HepG2 (cell line): ENCODE measurements around the gene SFPQ. TPM values are rescaled to one million over a fixed set of nuclear protein-coding genes. Genes with fewer than 3 reads are reported as not detected.

Experiments used
- ARNT ChIP-seq: fragments of 450-650 bp; IDR thresholded peaks from 2 replicates; pipeline ENCODE4 v1.6.1; 2017
- CBX1 ChIP-seq: IDR thresholded peaks from one replicate; pipeline ENCODE4 v1.6.1; 2016; ENCODE audit warnings: antibody characterized with exemption, low read depth
- CCAR2 ChIP-seq: fragments of 200-400 bp; formaldehyde crosslinking; optimal IDR thresholded peaks from 2 replicates; pipeline ENCODE3; 2018; ENCODE audit warnings: low read depth, mild to moderate bottlenecking, low read length, moderate library complexity
- E2F1 ChIP-seq: sonication (generic); formaldehyde crosslinking; IDR thresholded peaks from 2 replicates; pipeline ENCODE4 v1.5.0; 2020; ENCODE audit warnings: missing genetic modification reagents
- ELF4 ChIP-seq: sonication (generic); formaldehyde crosslinking; IDR thresholded peaks from 2 replicates; pipeline ENCODE4 v1.5.0; 2020; ENCODE audit warnings: missing genetic modification reagents, mild to moderate bottlenecking, moderate library complexity, borderline replicate concordance
- KDM3A ChIP-seq: IDR thresholded peaks from 2 replicates; pipeline ENCODE4 v1.6.1; 2018; ENCODE audit warnings: low read depth, missing compliant biosample characterization
- KDM5A ChIP-seq: fragments of 200-600 bp; sonication (generic); IDR thresholded peaks from 2 replicates; pipeline ENCODE4 v1.7.0; 2018; ENCODE audit warnings: antibody characterized with exemption, mild to moderate bottlenecking, low read length, borderline replicate concordance
- MBD4 ChIP-seq: IDR thresholded peaks from 2 replicates; pipeline ENCODE4 v1.6.1; 2012; ENCODE audit warnings: low read length, inconsistent platforms, borderline replicate concordance
- NFIC ChIP-seq: IDR thresholded peaks from 2 replicates; pipeline ENCODE4 v1.6.1; 2012; ENCODE audit warnings: mild to moderate bottlenecking, low read length, inconsistent platforms
- NFKBIZ ChIP-seq: IDR thresholded peaks from 2 replicates; pipeline ENCODE4 v1.6.1; 2018; ENCODE audit warnings: missing genetic modification reagents, missing compliant biosample characterization
- POGK ChIP-seq: sonication (generic); formaldehyde crosslinking; conservative IDR thresholded peaks from 2 replicates; pipeline ENCODE4 v1.8.0; 2022; ENCODE audit warnings: mild to moderate bottlenecking, moderate library complexity, missing genetic modification reagents
- POLR2A ChIP-seq, 2 experiments: IDR thresholded peaks; 2 replicates each; pipeline ENCODE4 v1.6.1; 2011; ENCODE audit warnings: low read depth in 2 of 2, low read length in 2 of 2, mild to moderate bottlenecking in 1 of 2, moderate library complexity in 1 of 2; ENCODE audit not compliant: insufficient read depth in 1 of 2
- POLR2AphosphoS5 ChIP-seq: IDR thresholded peaks from 2 replicates; pipeline ENCODE4 v1.6.1; 2012; ENCODE audit warnings: low read depth, low read length
- RXRA ChIP-seq: sonication (generic); formaldehyde crosslinking; IDR thresholded peaks from 2 replicates; pipeline ENCODE4 v1.5.1; 2020; ENCODE audit warnings: missing genetic modification reagents
- SOX6 ChIP-seq, 2 experiments: fragments of 450-650 bp in 1 of 2; sonication (generic) in 1 of 2; formaldehyde crosslinking in 1 of 2; IDR thresholded peaks; 2 replicates each; pipeline versions ENCODE4 v1.4.0 to v1.6.1; 2017 to 2020; ENCODE audit warnings: antibody characterized with exemption in 1 of 2, mild to moderate bottlenecking in 1 of 2, missing genetic modification reagents in 1 of 2
- SRSF4 ChIP-seq: fragments of 200-400 bp; formaldehyde crosslinking; IDR thresholded peaks from one replicate; pipeline ENCODE4 v1.6.1; 2018; ENCODE audit warnings: mild to moderate bottlenecking, low read depth, low read length, moderate library complexity; ENCODE audit not compliant: poor library complexity, severe bottlenecking
- TBX3 ChIP-seq: fragments of 450-650 bp; IDR thresholded peaks from 2 replicates; pipeline ENCODE4 v1.6.1; 2017; ENCODE audit warnings: antibody characterized with exemption, mild to moderate bottlenecking, inconsistent platforms, borderline replicate concordance
- TGIF2 ChIP-seq: IDR thresholded peaks from 2 replicates; pipeline ENCODE4 v1.6.1; 2016; ENCODE audit warnings: control low read depth, missing compliant biosample characterization
- ZBTB20 ChIP-seq: sonication (generic); formaldehyde crosslinking; IDR thresholded peaks from 2 replicates; pipeline ENCODE4 v1.8.1; 2023; ENCODE audit warnings: missing genetic modification reagents, low read depth, mild to moderate bottlenecking, borderline replicate concordance
- ZBTB37 ChIP-seq: sonication (generic); formaldehyde crosslinking; IDR thresholded peaks from 2 replicates; pipeline ENCODE4 v1.4.0; 2020; ENCODE audit warnings: mild to moderate bottlenecking, missing genetic modification reagents
- ZKSCAN8 ChIP-seq: IDR thresholded peaks from 2 replicates; pipeline ENCODE4 v1.6.1; 2016; ENCODE audit warnings: borderline replicate concordance, missing genetic modification reagents, missing compliant biosample characterization
- ZNF232 ChIP-seq: sonication (generic); formaldehyde crosslinking; IDR thresholded peaks from 2 replicates; pipeline ENCODE4 v1.4.0; 2020; ENCODE audit warnings: missing genetic modification reagents, borderline replicate concordance
- ZNF263 ChIP-seq: sonication (generic); formaldehyde crosslinking; IDR thresholded peaks from 2 replicates; pipeline ENCODE4 v1.4.0; 2020; ENCODE audit warnings: missing genetic modification reagents
- ZNF292 ChIP-seq: sonication (generic); formaldehyde crosslinking; IDR thresholded peaks from 2 replicates; pipeline ENCODE4 v1.8.1; 2022; ENCODE audit warnings: mild to moderate bottlenecking, low read depth, missing genetic modification reagents, borderline replicate concordance
- ZNF644 ChIP-seq: IDR thresholded peaks from 2 replicates; pipeline ENCODE4 v1.6.1; 2016; ENCODE audit warnings: low read depth
- ZNF713 ChIP-seq: sonication (generic); formaldehyde crosslinking; IDR thresholded peaks from 2 replicates; pipeline ENCODE4 v1.4.0; 2020; ENCODE audit warnings: mild to moderate bottlenecking, missing genetic modification reagents
- ZNF839 ChIP-seq: sonication (generic); formaldehyde crosslinking; IDR thresholded peaks from 2 replicates; pipeline ENCODE4 v1.4.0; 2020; ENCODE audit warnings: missing genetic modification reagents, mild to moderate bottlenecking, borderline replicate concordance
- ZNF878 ChIP-seq: sonication (generic); formaldehyde crosslinking; IDR thresholded peaks from 2 replicates; pipeline ENCODE4 v1.8.1; 2023; ENCODE audit warnings: mild to moderate bottlenecking, missing genetic modification reagents, moderate library complexity
- polyA plus RNA-seq, 8 experiments: library from polyadenylated mRNA; depleted of rRNA in 3 of 8; stranded (reverse) in 7 of 8; unstranded in 1 of 8; fragments of >200 nt; fragmentation: Illumina TruSeq in 4 of 8; extraction: Trizol in 4 of 8; gene quantifications; 2 replicates each; pipeline versions ENCODE4 v1.2.1 to v1.2.3, GENCODE V29; 2011 to 2016; ENCODE audit warnings: low read depth in 4 of 8, missing spikeins in 1 of 8, mixed read lengths in 1 of 8; ENCODE audit not compliant: insufficient read depth in 1 of 8
- total RNA-seq, 5 experiments: library from RNA; depleted of rRNA; stranded (reverse); fragments of >200 nt; fragmentation: Illumina TruSeq; extraction: Trizol; gene quantifications; 2 replicates each; pipeline ENCODE4 v1.2.3, GENCODE V29; 2016; ENCODE audit warnings: low read depth in 1 of 5

SFPQ gene
- total and polyA plus RNA-seq, 2 of the 13 experiments (the other 11 are each of a cell fraction or from before 2014, with no cell fraction given): 101 to 292 TPM

- 0 out of 2 replicates have a peak, but pooled peaks have one; percentile 31 for TF ChIP-seq E2F1 (CRISPR knock-in tag)
- TF ChIP-seq TGIF2 (CRISPR knock-in tag): no peak
- TF ChIP-seq ZBTB37 (CRISPR knock-in tag): no peak
- no peak for TF ChIP-seq SRSF4
- no peak for TF ChIP-seq NFKBIZ
- no peak for TF ChIP-seq ELF4
- peak; percentile 24 to 82; a peak in 2 of 4 replicates for TF ChIP-seq POLR2A (IDR thresholded peaks at IDR 0.05; ENCODE audit: insufficient read depth in 1 of 2, low read depth in 2 of 2, low read length in 2 of 2)
- no peak for TF ChIP-seq KDM5A
- TF ChIP-seq ZNF878 (CRISPR knock-in tag): no peak
- no peak for TF ChIP-seq SOX6 (IDR thresholded peaks at IDR 0.05)
- peak; percentile 28; the same call in 1 of the 2 replicates for TF ChIP-seq SOX6 (CRISPR knock-in tag; IDR thresholded peaks at IDR 0.05)
- no peak for TF ChIP-seq CBX1
- TF ChIP-seq POGK (CRISPR knock-in tag): no peak
- no peak for TF ChIP-seq ZNF839
- no peak for TF ChIP-seq ZKSCAN8 (CRISPR knock-in tag)
- TF ChIP-seq ZNF292 (CRISPR knock-in tag): no peak
- 0 out of 2 replicates have a peak, but pooled peaks have one; percentile 37 for TF ChIP-seq RXRA (CRISPR knock-in tag)
- TF ChIP-seq ZNF263 (CRISPR knock-in tag): 0 out of 2 replicates have a peak, but pooled peaks have one; percentile 15
- TF ChIP-seq CCAR2: no peak
- 0 out of 2 replicates have a peak, but pooled peaks have one; percentile 45 for TF ChIP-seq KDM3A (CRISPR knock-in tag)
- no peak for TF ChIP-seq ARNT
- no peak for TF ChIP-seq NFIC
- no peak for TF ChIP-seq ZNF713 (CRISPR knock-in tag)
- no peak for TF ChIP-seq ZBTB20 (CRISPR knock-in tag)
- no peak for TF ChIP-seq MBD4
- TF ChIP-seq TBX3: peak; percentile 51; the same call in 1 of the 2 replicates
- TF ChIP-seq ZNF644 (CRISPR knock-in tag): peak; percentile 42; the same call in 1 of the 2 replicates
- TF ChIP-seq ZNF232 (CRISPR knock-in tag): peak; percentile 52; the same call in 1 of the 2 replicates
- peak; percentile 27; the same call in 1 of the 2 replicates for TF ChIP-seq POLR2AphosphoS5
Observed at GRCh38 chr1:35188578-35189392, 4.2 kb downstream of the SFPQ start (continued).
